DND-41 (cell line): ENCODE data around the gene TOR2A.

Source experiments
- EZH2 ChIP-seq: IDR thresholded peaks from 3 replicates; pipeline ENCODE4 v1.6.1; 2012; ENCODE audit warnings: borderline replicate concordance, low read depth, mild to moderate bottlenecking, moderate library complexity, low read length, inconsistent platforms; ENCODE audit not compliant: severe bottlenecking
- TF ChIP-seq, protein P1 (sequence below): IDR thresholded peaks from 2 replicates; pipeline ENCODE4 v1.5.1; 2012; ENCODE audit warnings: borderline replicate concordance, low read length, moderate library complexity, mild to moderate bottlenecking; ENCODE audit not compliant: poor library complexity, severe bottlenecking; ENCODE audit errors: extremely low read depth

DNA sequence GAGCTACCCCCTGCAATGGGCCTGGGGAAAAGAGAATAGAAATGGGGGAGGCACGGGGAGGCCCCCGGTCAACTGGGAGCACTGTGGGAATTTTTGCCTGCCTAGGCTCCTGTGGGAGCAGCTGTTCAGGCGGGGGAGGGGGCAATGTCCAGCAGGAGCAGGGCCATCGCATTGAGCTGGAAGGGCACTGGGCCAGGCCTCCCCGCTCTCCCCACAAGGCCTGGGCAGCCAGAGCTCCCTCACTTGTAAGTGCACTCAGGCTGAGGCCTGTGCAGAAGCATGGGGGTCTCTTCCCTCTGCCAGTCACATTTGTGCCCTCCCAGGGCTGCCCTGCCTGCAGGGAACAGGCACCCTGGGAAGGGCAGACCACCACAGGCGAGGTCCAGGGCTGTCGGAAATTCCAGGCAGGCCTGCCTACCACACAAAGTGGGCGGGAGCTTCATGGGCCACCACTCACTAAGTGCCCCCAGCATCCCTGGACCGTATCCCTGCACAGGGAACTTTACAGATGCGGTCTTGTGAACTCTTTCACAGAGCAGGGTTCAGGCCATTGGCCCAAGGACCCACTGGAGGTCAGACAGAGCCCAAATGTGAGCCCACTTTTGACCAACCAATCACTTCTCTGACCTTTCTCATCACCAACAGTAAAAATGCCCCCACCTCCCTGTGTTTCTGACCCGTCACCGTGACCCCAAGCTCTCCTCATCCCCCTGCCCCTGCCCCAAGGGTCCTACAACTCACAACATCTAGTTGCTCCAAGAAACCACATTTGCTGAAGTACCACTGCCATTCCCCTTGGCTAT lies 29.3 kb downstream of the TOR2A start:
- no peak for TF ChIP-seq EZH2
- TF ChIP-seq, protein P1, sequence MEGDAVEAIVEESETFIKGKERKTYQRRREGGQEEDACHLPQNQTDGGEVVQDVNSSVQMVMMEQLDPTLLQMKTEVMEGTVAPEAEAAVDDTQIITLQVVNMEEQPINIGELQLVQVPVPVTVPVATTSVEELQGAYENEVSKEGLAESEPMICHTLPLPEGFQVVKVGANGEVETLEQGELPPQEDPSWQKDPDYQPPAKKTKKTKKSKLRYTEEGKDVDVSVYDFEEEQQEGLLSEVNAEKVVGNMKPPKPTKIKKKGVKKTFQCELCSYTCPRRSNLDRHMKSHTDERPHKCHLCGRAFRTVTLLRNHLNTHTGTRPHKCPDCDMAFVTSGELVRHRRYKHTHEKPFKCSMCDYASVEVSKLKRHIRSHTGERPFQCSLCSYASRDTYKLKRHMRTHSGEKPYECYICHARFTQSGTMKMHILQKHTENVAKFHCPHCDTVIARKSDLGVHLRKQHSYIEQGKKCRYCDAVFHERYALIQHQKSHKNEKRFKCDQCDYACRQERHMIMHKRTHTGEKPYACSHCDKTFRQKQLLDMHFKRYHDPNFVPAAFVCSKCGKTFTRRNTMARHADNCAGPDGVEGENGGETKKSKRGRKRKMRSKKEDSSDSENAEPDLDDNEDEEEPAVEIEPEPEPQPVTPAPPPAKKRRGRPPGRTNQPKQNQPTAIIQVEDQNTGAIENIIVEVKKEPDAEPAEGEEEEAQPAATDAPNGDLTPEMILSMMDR, result no peak
